ENCODE results near the gene KLHL22. TPM values are rescaled to one million over a fixed set of nuclear protein-coding genes. Genes with fewer than 3 reads are reported as not detected.
"Not testable (repeated sequence)": the region's sequence is repeated elsewhere in the genome, so short reads cannot be mapped to it uniquely, and the experiment has no call there.

KLHL22 gene
- total RNA-seq, 1 experiment from 2014 or later, result 26.5 TPM

DNA sequence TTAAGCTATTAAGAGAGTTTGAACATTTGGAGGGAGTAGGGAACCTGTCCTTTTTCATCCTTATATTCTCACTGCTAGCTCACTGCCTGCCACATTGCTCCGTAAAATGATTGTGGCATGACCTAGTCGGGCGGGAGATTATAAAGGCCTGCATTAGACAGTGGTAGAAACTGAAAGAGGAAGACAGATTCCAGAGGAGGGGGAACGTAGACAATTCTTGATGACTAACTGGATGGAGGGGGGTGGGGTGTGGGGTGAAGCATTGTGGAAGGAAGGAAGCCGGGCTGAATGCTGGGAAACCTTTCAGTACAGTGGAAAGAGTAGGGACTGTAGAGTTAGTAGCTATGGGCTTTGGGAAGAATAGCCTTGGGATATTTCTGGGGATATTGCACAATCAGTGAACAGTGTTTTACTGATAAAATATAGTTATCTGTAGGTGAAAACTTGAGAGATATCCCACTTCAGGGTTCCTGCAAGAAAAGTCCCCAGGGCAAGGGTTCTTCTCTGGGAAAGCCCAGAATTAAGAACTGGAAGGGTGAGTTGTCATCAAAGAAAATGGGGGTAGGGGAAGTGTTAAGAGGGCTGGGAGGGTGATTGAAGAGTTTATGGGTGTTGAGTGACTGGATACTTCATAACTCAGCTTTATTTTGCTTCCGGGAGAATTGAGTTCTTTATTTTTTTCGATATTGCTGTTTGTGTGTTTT lies 13.9 kb upstream of the KLHL22 start:
- Mint-ChIP-seq H3K4me1 (ENCODE audit: low read depth, unreplicated experiment) (peaks cover 58% of the 10 kb centered on the region), H3K36me3 (ENCODE audit: insufficient read depth, unreplicated experiment) (peaks cover 43% of the 10 kb centered on the region), H3K4me3 (ENCODE audit: low read depth, unreplicated experiment) (peak overlapping the region; percentile 79), H3K27me3 (ENCODE audit: unreplicated experiment) (no peaks in the 10 kb centered on the region), H3K9me3 (ENCODE audit: low read depth, unreplicated experiment) (no peaks in the 10 kb centered on the region), H3K27ac (ENCODE audit: unreplicated experiment) (peak overlapping the region; percentile 77)
- BruUV-seq (replicated peaks), result no TSS peak
- peak; percentile 79 for DNase-seq
- intact Hi-C loops (cut with micrococcal nuclease; ENCODE audit: unreplicated experiment), result loop anchor here (5.0 kb wide), 1 partner anchor 58 kb away; no protein-coding TSS in a partner anchor
- CTCF ChIA-PET, result interaction anchor here (0.5 to 1.1 kb wide), 5 partner anchors 40 to 441 kb away, joined by 3 to 8 read pairs (median 3); no protein-coding TSS in a partner anchor
- TF ChIP-seq, protein P1, sequence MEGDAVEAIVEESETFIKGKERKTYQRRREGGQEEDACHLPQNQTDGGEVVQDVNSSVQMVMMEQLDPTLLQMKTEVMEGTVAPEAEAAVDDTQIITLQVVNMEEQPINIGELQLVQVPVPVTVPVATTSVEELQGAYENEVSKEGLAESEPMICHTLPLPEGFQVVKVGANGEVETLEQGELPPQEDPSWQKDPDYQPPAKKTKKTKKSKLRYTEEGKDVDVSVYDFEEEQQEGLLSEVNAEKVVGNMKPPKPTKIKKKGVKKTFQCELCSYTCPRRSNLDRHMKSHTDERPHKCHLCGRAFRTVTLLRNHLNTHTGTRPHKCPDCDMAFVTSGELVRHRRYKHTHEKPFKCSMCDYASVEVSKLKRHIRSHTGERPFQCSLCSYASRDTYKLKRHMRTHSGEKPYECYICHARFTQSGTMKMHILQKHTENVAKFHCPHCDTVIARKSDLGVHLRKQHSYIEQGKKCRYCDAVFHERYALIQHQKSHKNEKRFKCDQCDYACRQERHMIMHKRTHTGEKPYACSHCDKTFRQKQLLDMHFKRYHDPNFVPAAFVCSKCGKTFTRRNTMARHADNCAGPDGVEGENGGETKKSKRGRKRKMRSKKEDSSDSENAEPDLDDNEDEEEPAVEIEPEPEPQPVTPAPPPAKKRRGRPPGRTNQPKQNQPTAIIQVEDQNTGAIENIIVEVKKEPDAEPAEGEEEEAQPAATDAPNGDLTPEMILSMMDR (IDR thresholded peaks at IDR 0.05; ENCODE audit: unreplicated experiment), result no peak

DNA sequence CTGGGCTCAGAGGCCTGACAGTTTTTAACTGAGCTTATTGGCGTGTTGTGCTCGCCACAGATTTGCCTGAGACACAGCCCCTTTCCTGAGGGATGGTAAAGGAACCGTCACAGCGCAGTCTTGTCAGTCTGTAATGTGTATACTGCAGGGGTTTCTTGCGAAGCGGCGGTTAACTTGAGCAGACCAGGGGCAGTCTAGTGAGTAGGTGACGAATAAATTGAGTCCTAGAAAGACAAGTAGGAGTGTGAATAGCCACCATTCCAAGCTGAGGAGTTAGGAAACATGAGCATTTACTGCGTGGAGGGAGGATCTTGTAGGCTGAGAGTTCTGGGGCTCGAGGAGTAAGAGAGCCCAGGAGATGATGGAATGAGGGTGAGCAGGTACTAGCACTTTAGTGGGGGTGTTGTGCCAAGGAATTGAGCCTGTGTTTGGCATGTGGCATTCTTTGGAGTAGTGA lies 13.2 kb upstream of the KLHL22 start:
- BruUV-seq (replicated peaks), result TSS peak; percentile 95
- intact Hi-C loops (cut with micrococcal nuclease; ENCODE audit: unreplicated experiment), result loop anchor here (5.0 kb wide), 1 partner anchor 58 kb away; no protein-coding TSS in a partner anchor
- TF ChIP-seq, protein P1 (IDR thresholded peaks at IDR 0.05; ENCODE audit: unreplicated experiment), result no peak
- peaks cover 58% of the 10 kb centered on the region for H3K4me1 Mint-ChIP-seq (ENCODE audit: low read depth, unreplicated experiment)
- CTCF ChIA-PET, result interaction anchor here (0.5 to 1.1 kb wide), 5 partner anchors 41 to 442 kb away, joined by 3 to 8 read pairs (median 3); no protein-coding TSS in a partner anchor
- H3K9me3 Mint-ChIP-seq (ENCODE audit: low read depth, unreplicated experiment), result no peaks in the 10 kb centered on the region
- no peak for DNase-seq
- no peaks in the 10 kb centered on the region for H3K27me3 Mint-ChIP-seq (ENCODE audit: unreplicated experiment)
- H3K27ac Mint-ChIP-seq (ENCODE audit: unreplicated experiment), result peak overlapping the region; percentile 77
- H3K36me3 Mint-ChIP-seq (ENCODE audit: insufficient read depth, unreplicated experiment), result peaks cover 43% of the 10 kb centered on the region
- H3K4me3 Mint-ChIP-seq (ENCODE audit: low read depth, unreplicated experiment), result peak overlapping the region; percentile 79

DNA sequence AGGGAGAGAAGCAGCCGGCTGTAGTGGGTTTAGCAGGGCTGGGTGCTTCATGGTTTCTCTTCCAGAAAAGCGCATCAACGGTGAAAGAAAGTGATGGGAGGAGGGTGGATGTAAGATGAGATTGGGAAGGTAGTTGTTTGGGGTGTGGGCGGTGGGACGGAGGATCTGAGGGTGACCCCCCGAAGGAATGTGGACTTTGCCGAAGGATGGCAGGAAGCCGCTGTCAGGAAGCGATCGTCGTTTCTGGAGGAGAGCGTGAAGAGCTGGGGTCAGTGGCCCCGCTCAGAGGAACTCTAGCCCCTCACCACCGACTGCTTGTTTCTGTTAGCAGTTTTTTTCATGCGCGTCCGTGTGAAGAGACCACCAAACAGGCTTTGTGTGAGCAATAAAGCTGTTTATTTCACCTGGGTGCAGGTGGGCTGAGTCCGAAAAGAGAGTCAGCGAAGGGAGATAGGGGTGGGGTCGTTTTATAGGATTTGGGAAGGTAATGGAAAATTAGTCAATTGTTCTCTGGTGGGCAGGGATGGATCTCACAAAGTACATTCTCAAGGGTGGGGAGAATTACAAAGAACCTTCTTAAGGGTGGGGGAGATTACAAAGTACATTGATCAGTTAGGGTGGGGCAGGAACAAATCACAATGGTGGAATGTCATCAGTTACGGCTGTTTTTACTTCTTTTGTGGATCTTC lies 12.6 kb upstream of the KLHL22 start:
- BruUV-seq (replicated peaks); H3K27me3 Mint-ChIP-seq (ENCODE audit: unreplicated experiment); DNase-seq; H3K9me3 Mint-ChIP-seq (ENCODE audit: low read depth, unreplicated experiment): not testable (repeated sequence)
- Mint-ChIP-seq H3K27ac (ENCODE audit: unreplicated experiment) (peak overlapping the region; percentile 77), H3K36me3 (ENCODE audit: insufficient read depth, unreplicated experiment) (peaks cover 43% of the 10 kb centered on the region), H3K4me1 (ENCODE audit: low read depth, unreplicated experiment) (peaks cover 57% of the 10 kb centered on the region), H3K4me3 (ENCODE audit: low read depth, unreplicated experiment) (peak overlapping the region; percentile 79)
- intact Hi-C loops (cut with micrococcal nuclease; ENCODE audit: unreplicated experiment), result loop anchor here (5.0 kb wide), 1 partner anchor 59 kb away; no protein-coding TSS in a partner anchor
- CTCF ChIA-PET, result interaction anchor here (0.8 kb wide), 1 partner anchor 13 kb away, joined by 3 read pairs; no protein-coding TSS in a partner anchor

DNA sequence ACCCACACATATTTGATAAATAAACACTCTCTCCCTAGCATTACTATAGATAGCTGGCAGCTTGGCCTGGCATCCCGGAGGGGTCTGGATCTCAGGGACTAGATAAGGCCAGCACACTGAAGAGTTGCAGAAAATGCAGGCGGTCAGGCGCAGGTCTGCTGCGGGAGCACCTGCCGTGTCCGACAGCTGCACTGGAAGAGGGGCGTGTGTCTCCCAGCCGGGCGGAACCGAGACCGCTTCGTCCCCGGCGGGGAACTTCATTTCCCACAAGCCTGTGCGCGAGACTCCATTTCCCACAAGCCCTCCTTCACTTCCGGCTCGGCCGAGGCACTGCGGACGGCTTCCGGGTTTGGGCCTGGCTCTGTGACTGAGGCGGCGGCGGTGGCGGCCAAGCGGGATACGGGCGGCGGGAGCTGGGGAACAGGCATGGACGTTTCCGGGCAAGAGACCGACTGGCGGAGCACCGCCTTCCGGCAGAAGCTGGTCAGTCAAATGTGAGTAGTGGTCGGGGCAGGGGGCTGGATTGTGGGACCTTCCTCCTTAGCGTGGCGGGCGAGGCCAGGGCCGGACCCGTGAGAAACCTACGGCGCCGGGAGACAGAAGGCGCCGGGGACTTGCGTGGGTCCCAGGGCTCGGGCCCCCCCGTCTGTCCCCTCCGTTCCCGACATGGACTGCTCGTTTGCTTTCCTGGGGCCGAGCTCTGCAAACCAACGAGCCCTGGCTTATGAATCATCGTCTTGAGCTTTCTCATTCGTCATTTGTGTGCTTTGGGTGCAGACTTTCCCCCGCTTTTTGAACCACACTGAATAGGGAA lies 11.9 kb upstream of the KLHL22 start, which contains the start of gene MED15:
MED15 (plus strand) TSS at position 358 of the 814 bp plus-strand sequence; CDS start at position 427, 69 bp downstream.
- peaks cover 56% of the 10 kb centered on the region for H3K4me1 Mint-ChIP-seq (ENCODE audit: low read depth, unreplicated experiment)
- H3K36me3 Mint-ChIP-seq (ENCODE audit: insufficient read depth, unreplicated experiment), result peaks cover 43% of the 10 kb centered on the region
- TF ChIP-seq, protein P1 (IDR thresholded peaks at IDR 0.05; ENCODE audit: unreplicated experiment), result no peak
- no peaks in the 10 kb centered on the region for H3K9me3 Mint-ChIP-seq (ENCODE audit: low read depth, unreplicated experiment)
- peak; percentile 89 for DNase-seq
- peak within 1 kb of the TSS; percentile 77 for H3K27ac Mint-ChIP-seq (ENCODE audit: unreplicated experiment)
- H3K27me3 Mint-ChIP-seq (ENCODE audit: unreplicated experiment), result no peaks in the 10 kb centered on the region
- BruUV-seq (replicated peaks), result TSS peak; percentile 65
- intact Hi-C loops (cut with micrococcal nuclease; ENCODE audit: unreplicated experiment), result loop anchor here (5.0 kb wide), 1 partner anchor 60 kb away; no protein-coding TSS in a partner anchor
- H3K4me3 Mint-ChIP-seq (ENCODE audit: low read depth, unreplicated experiment), result peak within 1 kb of the TSS; percentile 79
- CTCF ChIA-PET, result interaction anchor here (0.8 kb wide), 2 partner anchors 14 to 23 kb away, joined by 3 read pairs; no protein-coding TSS in a partner anchor
